GM23248 (cell line): ENCODE data around the gene IFIT1B.

ENCODE experiments used
- EZH2 ChIP-seq: fragments of 200-600 bp; sonication (generic); IDR thresholded peaks from 2 replicates; pipeline ENCODE4 v1.6.1; 2018; ENCODE audit warnings: antibody characterized with exemption, mild to moderate bottlenecking; ENCODE audit not compliant: insufficient read depth, poor library complexity, severe bottlenecking
- EZH2phosphoT487 ChIP-seq: fragments of 200-600 bp; sonication (generic); IDR thresholded peaks from 2 replicates; pipeline ENCODE4 v1.6.1; 2018; ENCODE audit warnings: antibody characterized with exemption, moderate library complexity, mild to moderate bottlenecking, low read depth; ENCODE audit not compliant: insufficient read depth

GRCh38 chr10:89355394-89355931 lies 22.4 kb upstream of the IFIT1B start:
- no peak for TF ChIP-seq EZH2phosphoT487
- no peak for TF ChIP-seq EZH2
